Upper lobe of left lung (tissue), 4 donors: ENCODE data around the gene ROBO1.

Source experiments
- EP300 ChIP-seq, 4 donors: sonication (generic); formaldehyde crosslinking; IDR thresholded peaks; one replicate each; pipeline ENCODE4 v1.5.1; 2017; ENCODE audit warnings: antibody characterized with exemption in 4 of 4, control low read depth in 2 of 4
- POLR2A ChIP-seq, 4 donors: fragments of 450-650 bp; IDR thresholded peaks; one replicate each; pipeline ENCODE4 v1.5.1; 2016 to 2017; ENCODE audit warnings: antibody characterized with exemption in 4 of 4, mild to moderate bottlenecking in 2 of 4
- TF ChIP-seq, protein P1 (sequence below), 6 experiments: fragments of 450-650 bp in 4 of 6; fragments of 200-600 bp in 2 of 6; sonication (generic) in 2 of 6; IDR thresholded peaks; one replicate each; pipeline ENCODE4 v1.5.1; 2016 to 2019; ENCODE audit warnings: antibody characterized with exemption in 6 of 6

DNA sequence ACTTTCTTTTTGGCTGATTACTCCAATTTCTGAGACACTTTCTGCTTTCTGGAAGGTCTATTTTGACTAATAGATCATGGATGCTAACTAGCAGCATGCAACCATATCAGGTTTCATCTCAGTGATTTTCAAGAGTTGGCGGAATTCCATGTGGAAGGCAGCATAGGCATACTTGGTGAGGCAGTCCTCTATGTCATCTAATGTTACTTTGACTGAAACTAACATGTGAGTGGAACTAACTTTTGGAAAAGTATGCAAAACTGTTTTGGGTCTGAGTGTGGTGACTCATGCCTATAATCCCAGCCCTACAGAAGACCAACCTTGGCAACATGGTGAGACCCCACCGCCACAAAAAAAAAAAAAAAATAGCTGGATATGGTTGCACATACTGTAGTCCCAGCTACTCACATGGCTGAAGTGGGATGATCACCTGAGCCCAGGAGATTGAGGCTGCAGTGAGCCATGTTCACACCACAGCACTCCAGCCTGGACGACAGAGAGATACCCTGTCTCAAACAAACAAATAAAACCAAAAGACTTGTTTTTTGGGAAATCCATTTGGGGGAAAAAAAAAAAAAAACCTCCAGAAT is 1033.7 kb downstream of the ROBO1 start:
- TF ChIP-seq POLR2A (IDR thresholded peaks at IDR 0.05) (no peak), EP300 (IDR thresholded peaks at IDR 0.05) (no peak)
- TF ChIP-seq, protein P1, sequence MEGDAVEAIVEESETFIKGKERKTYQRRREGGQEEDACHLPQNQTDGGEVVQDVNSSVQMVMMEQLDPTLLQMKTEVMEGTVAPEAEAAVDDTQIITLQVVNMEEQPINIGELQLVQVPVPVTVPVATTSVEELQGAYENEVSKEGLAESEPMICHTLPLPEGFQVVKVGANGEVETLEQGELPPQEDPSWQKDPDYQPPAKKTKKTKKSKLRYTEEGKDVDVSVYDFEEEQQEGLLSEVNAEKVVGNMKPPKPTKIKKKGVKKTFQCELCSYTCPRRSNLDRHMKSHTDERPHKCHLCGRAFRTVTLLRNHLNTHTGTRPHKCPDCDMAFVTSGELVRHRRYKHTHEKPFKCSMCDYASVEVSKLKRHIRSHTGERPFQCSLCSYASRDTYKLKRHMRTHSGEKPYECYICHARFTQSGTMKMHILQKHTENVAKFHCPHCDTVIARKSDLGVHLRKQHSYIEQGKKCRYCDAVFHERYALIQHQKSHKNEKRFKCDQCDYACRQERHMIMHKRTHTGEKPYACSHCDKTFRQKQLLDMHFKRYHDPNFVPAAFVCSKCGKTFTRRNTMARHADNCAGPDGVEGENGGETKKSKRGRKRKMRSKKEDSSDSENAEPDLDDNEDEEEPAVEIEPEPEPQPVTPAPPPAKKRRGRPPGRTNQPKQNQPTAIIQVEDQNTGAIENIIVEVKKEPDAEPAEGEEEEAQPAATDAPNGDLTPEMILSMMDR (IDR thresholded peaks at IDR 0.05), result no peak
